NOMO-1 (cell line): ENCODE results near the gene PRR5L.

ENCODE experiments used
- DNase-seq, 2 experiments: peaks; one replicate each; lab custom pipeline; 2025; ENCODE audit not compliant: unreplicated experiment in 2 of 2; lab: John Stamatoyannopoulos, UW

PRR5L gene

DNA sequence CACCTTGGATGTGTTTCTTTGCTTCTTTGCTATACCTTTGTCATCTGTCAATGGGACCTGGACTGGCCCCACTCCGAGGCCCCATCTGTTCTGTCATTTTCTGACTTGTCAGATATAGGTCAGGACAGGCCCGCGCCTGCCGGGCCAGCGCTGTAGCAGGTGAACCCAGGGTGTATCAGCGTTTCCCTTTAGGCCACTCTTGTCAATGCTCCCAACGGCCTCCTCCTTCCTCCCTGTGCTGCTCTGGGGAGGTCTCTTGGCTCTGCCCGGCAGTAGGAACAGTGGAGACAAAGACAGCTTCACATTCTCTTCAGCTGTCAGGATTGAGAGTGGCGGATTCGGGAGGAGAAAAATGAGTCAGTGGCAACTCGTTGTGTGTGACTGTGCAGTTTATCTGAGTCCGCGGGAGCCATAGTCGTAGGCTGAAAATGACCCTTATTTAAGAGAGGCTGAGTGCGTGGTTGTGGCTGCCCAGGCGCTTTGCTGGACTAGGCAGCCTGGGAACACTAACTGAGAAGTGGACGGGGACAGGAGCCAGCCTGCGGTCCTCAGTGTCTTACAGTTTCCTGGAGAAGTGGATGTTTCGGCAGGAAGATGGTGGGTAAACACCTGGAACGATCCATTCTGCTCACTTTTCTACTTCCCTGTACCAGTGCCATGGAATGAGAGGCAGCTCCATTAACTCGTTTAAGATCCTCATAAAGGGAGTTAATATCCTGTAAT is 102.3 kb downstream of the PRR5L start:
- DNase-seq = no peak

DNA sequence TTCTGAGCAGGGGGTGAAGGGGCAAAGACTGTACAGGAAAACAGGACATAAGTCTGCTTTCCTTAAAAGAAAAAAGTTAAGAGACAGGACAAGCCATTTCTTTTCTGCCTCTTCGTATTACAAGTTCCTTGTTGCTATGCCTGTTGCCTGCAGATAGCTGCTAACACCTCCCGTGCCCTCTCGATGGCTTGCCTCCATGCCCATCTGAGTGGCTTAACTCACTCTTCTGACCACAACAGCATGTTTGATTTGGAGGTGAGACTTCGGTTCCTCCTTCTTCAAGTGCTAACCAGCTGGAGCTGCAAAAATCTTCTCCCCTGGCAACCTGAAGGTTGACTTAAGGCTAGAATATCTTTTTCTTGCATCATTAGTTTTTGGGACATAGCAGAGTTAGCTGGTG is 103.1 kb downstream of the PRR5L start:
- DNase-seq = no peak

DNA sequence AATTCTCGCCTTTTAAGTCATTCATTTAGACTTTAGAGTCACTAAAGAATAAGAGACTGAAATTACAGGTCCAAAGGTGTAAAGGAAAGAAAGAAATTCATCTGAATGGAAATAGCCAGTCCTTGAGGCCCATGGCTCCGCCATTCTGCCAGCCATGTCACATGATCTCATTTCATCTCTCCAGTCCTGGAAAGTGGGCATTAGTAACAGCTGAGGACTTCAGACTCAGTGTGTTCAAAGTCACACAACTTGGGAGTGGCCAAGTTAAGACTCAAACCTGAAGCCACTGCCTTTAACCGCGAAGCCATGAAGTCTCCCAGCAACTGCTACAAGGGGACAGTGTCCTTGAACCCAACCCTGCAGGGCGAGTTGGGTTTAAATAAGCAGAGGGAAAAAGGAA is 103.7 kb downstream of the PRR5L start:
- DNase-seq = no peak

- no peak for DNase-seq
Measured at GRCh38 chr11:36400766-36401455, 104.8 kb downstream of the PRR5L start.

GRCh38 chr11:36402568-36403170 is 106.6 kb downstream of the PRR5L start:
- no peak for DNase-seq

DNA sequence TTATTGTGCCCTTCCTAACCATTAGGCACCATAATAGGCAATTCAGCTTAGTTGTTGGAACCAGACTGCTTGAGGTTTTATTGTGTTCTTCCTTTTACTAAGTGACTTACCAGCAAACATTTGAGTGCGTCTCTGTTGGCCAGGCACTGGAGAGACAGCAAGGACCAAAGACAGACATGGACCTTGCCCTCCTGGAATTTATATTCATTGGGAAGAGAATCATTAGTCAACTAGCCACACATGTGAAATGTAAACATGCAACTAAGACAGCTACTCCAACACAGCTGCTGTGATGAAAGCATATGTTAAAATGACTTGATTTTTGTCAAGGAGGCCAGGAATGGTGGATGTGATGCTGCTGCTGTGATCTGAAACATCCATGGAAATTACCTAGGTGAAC is 107.6 kb downstream of the PRR5L start:
- no peak for DNase-seq

DNA sequence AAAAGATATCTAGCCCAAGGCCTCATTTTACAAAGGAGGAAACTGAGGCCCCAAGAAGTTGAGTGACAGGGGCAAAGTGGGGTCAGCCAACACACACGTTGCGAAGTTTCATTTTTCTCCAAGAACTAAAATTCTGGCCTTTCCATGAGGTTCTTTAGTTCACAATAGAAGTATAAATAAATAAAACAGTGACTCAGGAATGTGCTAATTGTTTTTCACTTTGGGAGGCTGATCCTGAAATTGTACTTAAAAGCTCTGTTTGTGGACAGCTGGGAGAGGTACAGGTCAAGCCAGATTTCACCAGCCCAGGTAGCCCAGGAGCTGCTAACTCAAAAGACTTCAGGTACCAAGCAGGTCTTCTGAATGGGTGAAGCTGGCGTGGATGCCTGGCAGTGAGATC is 108.7 kb downstream of the PRR5L start:
- DNase-seq = no peak

- no peak for DNase-seq
Measured at GRCh38 chr11:36405585-36406367, 109.7 kb downstream of the PRR5L start.

DNA sequence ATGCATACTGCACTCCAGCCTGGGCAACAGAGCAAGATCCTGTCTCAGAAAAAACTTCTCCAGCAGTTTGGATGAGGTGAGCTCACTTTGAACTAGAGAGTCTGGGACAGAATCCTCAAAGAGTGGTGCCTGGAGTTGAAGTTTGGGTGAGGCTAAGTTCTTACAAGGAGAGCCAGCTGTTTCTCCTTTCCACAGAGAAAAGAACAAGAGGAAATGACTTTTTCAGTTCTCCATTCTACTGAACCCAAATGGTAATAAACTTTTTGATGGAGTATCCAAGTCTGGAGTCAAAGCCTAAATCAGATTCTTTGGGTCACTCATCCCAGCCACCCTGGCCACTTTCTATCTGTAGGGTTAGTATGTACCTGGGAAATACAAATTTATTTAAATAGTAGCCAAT is 111.3 kb downstream of the PRR5L start:
- DNase-seq = peak; percentile 12 to 64

- no peak for DNase-seq
Measured at GRCh38 chr11:36408498-36409136, 112.5 kb downstream of the PRR5L start.

DNA sequence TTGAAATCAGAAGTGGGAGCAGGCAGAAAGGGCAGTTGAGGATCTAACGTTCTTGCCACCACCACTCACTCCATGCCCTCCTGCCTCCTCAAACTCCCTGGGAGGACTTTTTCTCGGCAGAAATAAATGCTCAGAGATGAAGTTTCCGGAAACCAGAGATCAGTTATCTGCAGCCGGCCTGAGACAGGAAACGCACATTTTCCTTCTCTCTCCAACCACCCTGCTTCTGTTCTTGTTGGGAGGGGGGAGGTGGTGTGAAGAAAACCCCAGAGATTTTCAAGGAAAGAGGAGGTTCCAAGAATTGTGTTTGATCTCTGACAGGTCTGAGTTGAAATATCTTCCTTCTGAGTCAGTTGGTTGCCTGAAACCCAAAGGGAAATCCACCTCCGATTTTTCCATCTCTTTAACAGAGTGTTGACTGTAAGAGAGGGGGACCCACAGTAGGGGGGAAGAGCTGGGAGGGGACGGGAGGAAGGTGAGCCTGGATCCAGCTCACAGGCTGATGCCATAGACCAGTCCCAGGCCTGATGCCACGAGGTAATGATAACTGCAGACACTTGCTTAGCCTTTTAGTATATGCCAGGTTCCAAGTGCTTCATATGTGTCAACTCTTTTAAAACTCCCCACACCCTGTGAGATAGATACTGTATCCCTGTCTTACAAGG is 113.2 kb downstream of the PRR5L start:
- peak in 1 of 2 experiments; percentile 11 for DNase-seq

DNA sequence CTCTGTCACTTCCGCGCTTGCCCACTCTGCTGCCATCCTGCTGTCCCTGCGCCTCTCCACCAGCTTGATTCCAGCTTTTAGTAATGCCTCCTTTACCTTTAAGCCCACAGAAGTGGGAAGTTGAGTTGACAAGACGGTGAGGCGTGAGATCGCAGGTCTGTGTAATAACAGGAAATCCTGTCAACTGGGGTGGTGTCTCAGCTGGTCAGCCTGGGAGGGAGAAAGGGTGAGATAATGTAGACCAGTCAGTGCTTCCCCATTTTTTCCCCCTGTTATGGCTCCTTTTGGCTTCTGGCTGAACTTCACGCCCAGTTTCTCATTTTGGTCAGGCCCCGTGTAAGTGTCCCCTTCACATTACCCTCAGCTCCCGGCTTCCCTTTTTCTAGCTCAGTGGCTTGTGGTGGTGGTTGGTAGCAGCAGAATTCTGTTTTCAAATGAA is 115.1 kb downstream of the PRR5L start:
- peak; percentile 91 to 98 for DNase-seq

DNA sequence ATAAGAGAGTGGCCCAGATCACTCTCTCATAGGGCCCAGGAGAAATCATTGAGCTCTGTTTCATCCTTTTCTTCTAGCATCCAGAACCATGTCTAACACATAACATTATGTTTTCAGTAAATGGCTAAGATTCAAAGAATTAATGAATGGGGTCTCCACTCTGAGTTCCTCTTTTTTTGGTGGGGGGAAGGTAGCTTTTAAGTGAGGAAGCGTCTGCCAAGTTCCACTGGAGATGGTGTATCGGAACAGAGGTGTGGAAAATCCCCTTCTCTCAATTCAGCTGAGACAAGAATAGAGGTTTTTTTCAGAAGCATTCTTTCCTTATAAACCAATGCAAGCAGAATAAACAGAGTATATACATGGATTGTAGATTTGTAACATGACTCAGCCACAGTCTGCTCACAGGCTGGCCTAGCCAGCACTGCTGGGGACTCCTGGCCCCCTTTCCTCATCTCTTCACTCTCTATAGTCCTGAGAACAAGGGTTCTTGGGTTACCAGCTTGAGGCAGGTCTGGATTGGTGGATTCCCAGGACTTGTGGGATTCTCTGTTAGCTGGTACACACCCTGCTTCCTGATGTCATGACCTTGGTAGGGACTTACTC is 116.8 kb downstream of the PRR5L start:
- no peak for DNase-seq

DNA sequence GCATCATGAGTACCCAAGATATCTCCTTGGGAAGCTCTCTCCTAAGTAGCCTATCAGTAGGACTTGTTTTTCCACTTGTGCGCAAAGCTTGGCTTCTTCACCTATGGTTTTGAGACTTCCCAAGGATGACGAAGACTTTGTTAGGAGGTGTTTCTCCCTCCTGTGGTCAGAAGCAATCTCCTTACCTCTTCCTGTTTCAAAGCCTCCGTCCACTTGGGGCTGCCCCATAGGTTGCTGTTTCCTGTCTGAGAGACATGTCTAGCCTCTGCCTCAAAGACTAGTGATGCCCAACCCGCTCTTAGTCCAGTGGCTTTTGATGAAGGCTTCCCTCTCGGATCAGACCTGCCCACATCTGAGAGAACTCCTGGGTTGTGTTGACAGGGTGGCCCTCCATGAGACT is 121.1 kb downstream of the PRR5L start:
- no peak for DNase-seq

GRCh38 chr11:36419791-36420424 is 123.8 kb downstream of the PRR5L start:
- DNase-seq = no peak

- no peak for DNase-seq
Measured at GRCh38 chr11:36421546-36422155, 125.6 kb downstream of the PRR5L start.

- DNase-seq = no peak
Measured at GRCh38 chr11:36425561-36426081, 129.5 kb downstream of the PRR5L start.

DNA sequence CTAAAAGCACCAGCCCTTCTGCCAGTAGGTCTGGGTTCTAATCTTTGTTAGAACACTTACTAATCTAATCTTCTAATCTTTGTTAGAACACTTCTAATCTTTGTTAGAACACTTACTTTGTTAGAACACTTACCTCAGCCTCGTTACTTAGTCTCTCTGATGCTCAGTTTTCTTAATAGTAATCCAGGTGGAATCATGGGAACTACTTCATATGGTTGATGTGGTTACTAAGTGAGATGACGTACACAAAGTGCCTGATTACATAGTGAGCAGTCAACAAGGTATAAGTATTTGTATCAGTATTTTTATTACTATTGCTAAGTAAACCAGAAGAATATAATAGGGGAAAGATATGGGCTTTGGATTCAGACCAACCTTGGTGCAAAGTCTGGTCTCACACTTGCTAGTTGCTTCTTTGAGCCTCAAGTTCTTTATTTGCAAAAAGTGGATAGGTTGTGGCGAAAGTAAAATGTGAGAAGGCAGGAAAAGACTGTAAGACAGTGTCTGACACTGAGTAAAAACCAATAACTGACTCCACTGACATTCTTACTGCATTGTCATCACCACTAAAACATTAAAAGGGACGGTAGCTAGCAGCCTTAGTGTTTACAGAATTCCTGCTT is 130.2 kb downstream of the PRR5L start:
- DNase-seq = no peak
